ENCODE data around the gene EIF3D. TPM values are rescaled to one million over a fixed set of nuclear protein-coding genes. Genes with fewer than 3 reads are reported as not detected.

The EIF3D gene
- total RNA-seq, 2 donors from 2014 or later, result 136 to 177 TPM

DNA sequence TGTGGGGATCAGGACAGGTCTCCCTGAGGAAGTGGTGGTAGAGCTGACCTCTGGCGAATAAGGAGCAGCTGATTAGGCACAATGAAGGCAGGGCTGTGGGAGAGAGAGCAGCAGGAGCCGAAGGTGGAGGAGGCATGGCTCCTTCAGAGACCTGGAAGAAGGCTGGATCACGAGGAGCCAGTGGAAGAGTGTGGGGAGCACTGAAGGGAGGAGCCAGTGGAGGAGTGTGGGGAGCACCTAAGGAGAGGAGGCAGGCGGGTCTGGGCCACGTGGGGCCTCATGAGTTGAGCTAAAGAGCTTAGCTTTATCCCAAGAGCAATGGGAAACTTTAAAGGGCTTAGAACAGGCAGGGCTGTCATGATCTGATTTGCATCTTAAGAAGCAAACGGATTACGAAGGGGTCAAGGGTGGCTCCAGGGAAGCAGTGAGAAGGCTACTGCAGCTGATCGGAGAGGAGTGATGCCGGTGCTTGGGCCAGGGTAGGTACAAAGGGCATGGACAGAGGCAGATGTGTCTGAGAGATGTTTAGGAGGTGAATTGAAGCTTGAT, 44.9 kb upstream of the EIF3D start:
- peaks cover 6% of the 10 kb centered on the region for H3K4me1 ChIP-seq
- H3K36me3 ChIP-seq (replicated peaks in 1 of 2; ENCODE audit: insufficient read depth in 1 of 2, low read depth in 2 of 2), result no peaks in the 10 kb centered on the region
- DNase-seq (no peak), ATAC-seq (no peak)
- WGBS, 2 donors, result 67 to 71% methylated on average over 9 of the region's 9 CpGs
- H3K4me3 ChIP-seq, result no peak overlapping the region
- H3K9me3 ChIP-seq, result no peaks in the 10 kb centered on the region
- no peak overlapping the region for H3K27ac ChIP-seq
- intact Hi-C loops (cut with DNase I), result no loop called here
- no peaks in the 10 kb centered on the region for H3K27me3 ChIP-seq
- TF ChIP-seq, protein P1, sequence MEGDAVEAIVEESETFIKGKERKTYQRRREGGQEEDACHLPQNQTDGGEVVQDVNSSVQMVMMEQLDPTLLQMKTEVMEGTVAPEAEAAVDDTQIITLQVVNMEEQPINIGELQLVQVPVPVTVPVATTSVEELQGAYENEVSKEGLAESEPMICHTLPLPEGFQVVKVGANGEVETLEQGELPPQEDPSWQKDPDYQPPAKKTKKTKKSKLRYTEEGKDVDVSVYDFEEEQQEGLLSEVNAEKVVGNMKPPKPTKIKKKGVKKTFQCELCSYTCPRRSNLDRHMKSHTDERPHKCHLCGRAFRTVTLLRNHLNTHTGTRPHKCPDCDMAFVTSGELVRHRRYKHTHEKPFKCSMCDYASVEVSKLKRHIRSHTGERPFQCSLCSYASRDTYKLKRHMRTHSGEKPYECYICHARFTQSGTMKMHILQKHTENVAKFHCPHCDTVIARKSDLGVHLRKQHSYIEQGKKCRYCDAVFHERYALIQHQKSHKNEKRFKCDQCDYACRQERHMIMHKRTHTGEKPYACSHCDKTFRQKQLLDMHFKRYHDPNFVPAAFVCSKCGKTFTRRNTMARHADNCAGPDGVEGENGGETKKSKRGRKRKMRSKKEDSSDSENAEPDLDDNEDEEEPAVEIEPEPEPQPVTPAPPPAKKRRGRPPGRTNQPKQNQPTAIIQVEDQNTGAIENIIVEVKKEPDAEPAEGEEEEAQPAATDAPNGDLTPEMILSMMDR (IDR thresholded peaks at IDR 0.05), result no peak
- TF ChIP-seq POLR2A (IDR thresholded peaks at IDR 0.05), result no peak

DNA sequence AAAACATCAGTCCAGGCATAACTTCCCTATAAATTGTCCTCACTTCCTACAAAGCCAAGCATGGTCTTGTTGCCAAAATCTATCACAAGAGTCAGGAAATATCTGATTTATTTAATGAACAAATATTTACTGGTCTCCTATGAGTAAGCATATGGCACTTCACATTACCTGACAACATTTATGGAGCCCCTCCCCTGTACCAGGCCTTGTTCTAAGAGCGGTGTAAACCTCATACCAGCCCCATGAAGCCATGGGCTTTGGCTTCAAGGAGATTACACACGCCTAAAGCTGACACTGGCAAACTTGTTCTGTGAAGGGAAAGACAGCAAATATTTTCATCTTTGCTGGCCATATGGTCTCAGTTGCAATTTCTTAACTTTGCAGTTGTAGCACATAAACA, 43.0 kb upstream of the EIF3D start:
- H3K36me3 ChIP-seq (replicated peaks in 1 of 2; ENCODE audit: insufficient read depth in 1 of 2, low read depth in 2 of 2), result no peaks in the 10 kb centered on the region
- H3K4me3 ChIP-seq, result no peak overlapping the region
- TF ChIP-seq, protein P1 (IDR thresholded peaks at IDR 0.05), result no peak
- TF ChIP-seq POLR2A (IDR thresholded peaks at IDR 0.05), result no peak
- H3K4me1 ChIP-seq, result peaks cover 6% of the 10 kb centered on the region
- no peaks in the 10 kb centered on the region for H3K9me3 ChIP-seq
- WGBS, 2 donors, result 27 to 53% methylated on average over 2 of the region's 2 CpGs
- ATAC-seq (peak; percentile 72), DNase-seq (peak in 3 of 4 donors; percentile 51 to 54 (median 51))
- H3K27ac ChIP-seq, result no peak overlapping the region
- intact Hi-C loops (cut with DNase I), result no loop called here
- no peaks in the 10 kb centered on the region for H3K27me3 ChIP-seq

- peaks cover 6% of the 10 kb centered on the region for H3K4me1 ChIP-seq
- no peaks in the 10 kb centered on the region for H3K36me3 ChIP-seq (replicated peaks in 1 of 2; ENCODE audit: insufficient read depth in 1 of 2, low read depth in 2 of 2)
- H3K27me3 ChIP-seq, result no peaks in the 10 kb centered on the region
- ATAC-seq (no peak), DNase-seq (peak in 1 of 4 donors; percentile 8)
- intact Hi-C loops (cut with DNase I), result no loop called here
- no peak overlapping the region for H3K4me3 ChIP-seq
- WGBS, 2 donors, result 62 to 71% methylated on average over 11 to 12 of the region's 12 CpGs
- H3K27ac ChIP-seq, result no peak overlapping the region
- no peak for TF ChIP-seq POLR2A (IDR thresholded peaks at IDR 0.05)
- TF ChIP-seq, protein P1 (IDR thresholded peaks at IDR 0.05), result peak in 1 of 7 experiments; percentile 19
- no peaks in the 10 kb centered on the region for H3K9me3 ChIP-seq
Observed at GRCh38 chr22:36569999-36570398, 41.0 kb upstream of the EIF3D start.

DNA sequence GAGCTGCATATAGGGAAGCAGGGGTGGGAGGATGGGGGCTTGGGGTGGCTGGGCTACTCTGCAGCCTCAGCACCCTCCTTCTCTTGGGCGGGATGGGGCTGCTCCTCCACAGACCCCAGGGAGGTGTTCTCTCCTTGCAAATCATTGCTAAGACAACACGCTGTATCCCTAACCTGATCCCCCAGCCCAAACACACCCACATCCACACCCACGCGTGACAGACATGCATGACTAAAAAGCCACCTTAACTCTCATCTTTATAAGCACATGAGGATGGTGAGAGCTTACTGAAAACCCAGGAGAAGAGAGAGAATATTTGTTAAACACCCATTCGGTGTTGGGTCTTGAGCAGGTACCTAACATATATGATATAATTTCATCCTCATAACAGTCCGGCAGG, 39.9 kb upstream of the EIF3D start:
- no peak for TF ChIP-seq POLR2A (IDR thresholded peaks at IDR 0.05)
- TF ChIP-seq, protein P1 (IDR thresholded peaks at IDR 0.05), result no peak
- intact Hi-C loops (cut with DNase I), result no loop called here
- H3K36me3 ChIP-seq (replicated peaks in 1 of 2; ENCODE audit: insufficient read depth in 1 of 2, low read depth in 2 of 2), result no peaks in the 10 kb centered on the region

DNA sequence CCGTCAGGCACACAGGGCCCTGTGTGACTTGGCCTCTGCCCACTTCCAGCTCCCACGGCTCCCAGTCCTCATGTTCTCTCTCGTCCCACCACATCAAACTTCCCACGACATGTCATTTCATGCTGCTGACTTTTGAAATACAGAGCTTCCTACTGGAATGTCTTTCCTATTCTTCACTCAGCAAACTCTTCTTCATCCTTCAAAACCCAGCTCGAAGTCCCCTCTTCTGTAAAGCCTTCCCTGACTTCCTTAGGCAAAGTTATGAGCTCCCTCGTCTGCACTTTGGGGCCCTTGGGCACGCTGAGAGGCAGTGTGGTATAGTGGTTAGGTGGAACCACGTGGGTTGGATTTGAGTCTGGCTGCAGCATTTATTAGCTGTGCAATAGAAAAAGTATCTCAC, 37.8 kb upstream of the EIF3D start:
- Histone ChIP-seq H3K36me3 (replicated peaks in 1 of 2; ENCODE audit: insufficient read depth in 1 of 2, low read depth in 2 of 2) (no peaks in the 10 kb centered on the region), H3K9me3 (no peaks in the 10 kb centered on the region), H3K27ac (no peak overlapping the region), H3K4me3 (no peak overlapping the region), H3K4me1 (peaks cover under 1% of the 10 kb centered on the region), H3K27me3 (no peaks in the 10 kb centered on the region)
- no peak for ATAC-seq
- TF ChIP-seq, protein P1 (IDR thresholded peaks at IDR 0.05), result no peak
- TF ChIP-seq POLR2A (IDR thresholded peaks at IDR 0.05), result no peak
- WGBS, 2 donors, result 73 to 83% methylated on average over 8 of the region's 8 CpGs
- intact Hi-C loops (cut with DNase I), result no loop called here
- no peak for DNase-seq

More for the DNA sequence above, 39.9 kb upstream of the EIF3D start:
- no peak for ATAC-seq
- H3K4me3 ChIP-seq, result no peak overlapping the region
- H3K27me3 ChIP-seq, result no peaks in the 10 kb centered on the region
- WGBS, 2 donors, result 84 to 87% methylated on average over 5 to 6 of the region's 6 CpGs
- peaks cover 6% of the 10 kb centered on the region for H3K4me1 ChIP-seq
- no peaks in the 10 kb centered on the region for H3K9me3 ChIP-seq
- DNase-seq, result no peak
- H3K27ac ChIP-seq, result no peak overlapping the region
